LNCaP clone FGC (cell line): ENCODE measurements around the gene DPM2.

ENCODE experiments used
- DNase-seq: peaks from one replicate; pipeline ENCODE4 v3.0.0-alpha.2; 2011; ENCODE audit warnings: low read depth
- H3K4me3 ChIP-seq: 2 replicates; pipeline ENCODE4 v1.5.1; 2011; ENCODE audit warnings: mild to moderate bottlenecking, low read depth, low read length, control low read depth
- CTCF ChIP-seq: IDR thresholded peaks from 2 replicates; pipeline ENCODE4 v1.5.1; 2012; ENCODE audit warnings: mild to moderate bottlenecking; ENCODE audit not compliant: control insufficient read depth, insufficient read depth; ENCODE audit errors: extremely low read depth

Gene DPM2

DNA sequence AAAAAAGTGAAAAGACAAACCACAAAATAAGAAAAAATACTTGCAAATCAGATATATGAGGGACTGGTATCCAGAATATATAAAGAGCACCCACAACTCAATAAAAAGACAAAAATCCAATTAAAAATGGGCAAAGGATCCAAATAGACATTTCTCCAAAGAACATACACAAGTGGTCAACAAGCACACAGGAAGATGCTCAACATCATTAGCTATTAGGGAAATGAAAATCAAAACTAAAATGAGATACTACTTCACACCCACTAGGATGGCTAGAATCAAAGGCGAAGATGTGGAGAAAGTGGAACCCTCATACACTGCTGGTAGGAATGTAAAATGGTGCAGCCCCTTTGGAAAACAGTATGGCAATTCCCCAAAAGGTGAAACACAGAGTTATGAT lies 21.1 kb upstream of the DPM2 start:
- no peak for DNase-seq
- TF ChIP-seq CTCF = no peak
- no peak overlapping the region for H3K4me3 ChIP-seq

DNA sequence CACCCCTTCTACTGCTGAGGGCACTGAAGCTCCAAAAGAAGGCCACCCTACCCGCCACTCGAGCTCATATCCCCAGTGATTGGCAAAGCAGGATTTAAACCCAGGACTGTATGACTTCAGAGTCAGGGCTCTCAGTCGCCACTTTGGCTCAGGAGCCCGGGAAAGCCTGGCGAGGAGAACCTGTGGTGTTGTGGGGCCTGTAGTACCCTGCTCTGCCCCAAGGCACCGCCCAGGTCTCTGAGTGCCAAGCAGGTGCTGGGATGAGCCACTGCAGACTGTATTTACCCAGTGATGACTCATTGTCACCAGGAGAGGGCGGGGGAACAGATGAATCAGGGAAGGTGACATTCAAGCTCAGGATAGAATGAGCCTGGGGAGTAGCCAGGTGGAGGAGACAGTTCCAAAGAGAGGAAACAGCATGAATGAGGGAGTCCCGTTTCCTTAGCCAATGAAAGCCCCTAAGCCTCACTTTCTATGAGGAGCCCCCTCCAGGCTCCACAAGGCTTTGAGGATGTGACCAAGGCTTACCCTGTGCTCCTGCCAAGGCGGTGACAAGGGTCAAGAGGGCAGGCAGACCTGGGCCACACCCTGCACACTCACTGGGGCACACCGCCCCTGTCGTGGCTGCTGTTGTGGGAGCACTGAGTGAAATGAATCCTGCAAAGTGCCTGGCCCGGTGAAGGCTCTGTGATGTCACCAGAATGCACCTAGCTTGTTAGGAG lies 17.8 kb upstream of the DPM2 start:
- peak; percentile 98 for DNase-seq
- peak; percentile 50 for TF ChIP-seq CTCF
- 0 out of 2 replicates have a peak overlapping the region, but pooled peaks have one; percentile 5 for H3K4me3 ChIP-seq

DNA sequence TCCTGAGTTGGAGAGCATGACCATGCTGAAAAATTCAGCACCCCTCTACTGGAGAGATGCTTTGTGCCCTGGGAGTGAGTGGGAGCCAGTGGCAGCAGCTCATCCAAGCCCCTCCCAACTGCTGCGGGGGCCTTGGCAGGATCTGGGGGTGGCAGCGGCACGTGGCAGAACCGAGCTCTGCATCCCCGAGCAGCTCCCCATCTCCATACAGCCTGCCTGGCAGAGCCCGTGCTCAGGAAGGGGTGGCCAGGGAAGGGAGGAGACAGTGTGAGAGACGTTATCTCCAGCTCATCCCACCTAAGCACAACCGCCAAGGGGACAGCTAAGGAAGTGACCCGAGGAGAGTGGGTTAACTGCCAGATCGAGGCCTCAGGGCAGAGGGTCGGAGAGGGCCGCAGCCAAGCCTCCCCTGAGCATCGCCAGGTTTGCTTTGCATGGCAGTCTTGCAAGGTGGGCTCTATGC lies 17.2 kb upstream of the DPM2 start:
- DNase-seq = no peak
- H3K4me3 ChIP-seq = no peak overlapping the region

GRCh38 chr9:127953768-127954505 lies 16.3 kb upstream of the DPM2 start:
- no peak for TF ChIP-seq CTCF
- H3K4me3 ChIP-seq = no peak overlapping the region
- no peak for DNase-seq

More for the DNA sequence above, 17.2 kb upstream of the DPM2 start:
- TF ChIP-seq CTCF = no peak

DNA sequence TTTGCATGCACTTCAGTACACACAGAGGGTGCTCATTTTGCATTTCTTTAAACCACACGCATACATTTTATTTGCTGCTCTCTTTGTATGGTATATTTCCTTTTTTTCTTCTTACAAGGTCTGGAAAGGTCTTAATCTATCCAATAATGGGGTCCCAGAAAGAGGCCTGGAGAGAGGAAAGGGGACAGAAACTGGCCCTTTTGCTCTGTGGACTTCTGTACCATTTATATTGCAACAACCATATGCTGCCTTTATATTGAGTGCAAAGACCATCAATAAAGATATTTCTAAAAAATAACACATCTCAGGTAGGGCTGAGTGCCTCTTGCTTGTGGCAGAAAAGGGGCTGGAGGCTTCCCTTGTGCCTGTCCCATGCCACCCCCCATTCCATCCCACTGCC lies 15.5 kb upstream of the DPM2 start:
- no peak for TF ChIP-seq CTCF
- H3K4me3 ChIP-seq = no peak overlapping the region
- no peak for DNase-seq

GRCh38 chr9:127950513-127951289 lies 13.0 kb upstream of the DPM2 start:
- H3K4me3 ChIP-seq = no peak overlapping the region
- no peak for DNase-seq
- TF ChIP-seq CTCF = no peak
